K562 (cell line): ENCODE results near the gene ANKS4B. TPM values are rescaled to one million over a fixed set of nuclear protein-coding genes. Genes with fewer than 3 reads are reported as not detected.

ENCODE experiments used
- ATAC-seq: fragments of 200-7000 bp; cut with Tn5 transposase; 3 replicates; pipeline ENCODE4 v1.9.1; 2020; ENCODE audit warnings: moderate library complexity
- BruUV-seq: library from RNA; stranded (reverse); fragments of 400-500 nt; replicated peaks from 2 replicates; lab custom pipeline; 2021; lab: Mats Ljungman, UMichigan
- CTCF ChIA-PET: fragments of 300-600 bp; formaldehyde crosslinking; extraction: SDS; loops from one replicate; lab custom pipeline; 2021; ENCODE audit warnings: low intra/inter-chr PET ratio; lab: Yijun Ruan, JAX
- POLR2A ChIA-PET: fragments of 300-600, 350-650 bp; sonication (Branson Sonifier 250); formaldehyde crosslinking; extraction: SDS; loops from one replicate; lab custom pipeline; 2021; ENCODE audit warnings: antibody characterized with exemption, inconsistent platforms; lab: Yijun Ruan, JAX
- DNase-seq, 4 experiments: peaks; one replicate each; pipeline versions ENCODE4 v3.0.0 to v3.0.0-alpha.2; 2011 to 2018; ENCODE audit warnings: low spot score in 3 of 4, mixed read lengths in 3 of 4; ENCODE audit errors: extremely low read depth in 1 of 4
- FAIRE-seq: peaks from 2 replicates; lab custom pipeline; 2011; peaks lifted over from hg19 to GRCh38; lab: Jason Lieb, UNC
- H2AFZ ChIP-seq: 2 replicates; pipeline ENCODE4 v1.6.0; 2011; ENCODE audit warnings: low read depth, low read length, control low read depth, inconsistent platforms
- H3K27ac ChIP-seq: fragments of 200-600 bp; 3 replicates; pipeline ENCODE4 v1.8.0; 2011; ENCODE audit warnings: low read depth, mild to moderate bottlenecking, control low read depth, inconsistent platforms, low read length, moderate library complexity, mixed read lengths; ENCODE audit errors: extremely low read depth
- H3K27me3 ChIP-seq, 2 experiments: fragments of 300-600 bp in 1 of 2; 2 replicates in 1 of 2; 3 replicates in 1 of 2; pipeline versions ENCODE4 v1.6.0 to v1.8.0; 2011; ENCODE audit warnings: inconsistent platforms in 2 of 2, low read length in 2 of 2, mild to moderate bottlenecking in 1 of 2, mixed read lengths in 1 of 2, moderate library complexity in 1 of 2; ENCODE audit not compliant: control insufficient read depth in 2 of 2, insufficient read depth in 2 of 2
- H3K36me3 ChIP-seq: fragments of 300-600 bp; 3 replicates; pipeline ENCODE4 v1.8.0; 2011; ENCODE audit warnings: mild to moderate bottlenecking, low read length, inconsistent platforms; ENCODE audit not compliant: control insufficient read depth, insufficient read depth
- H3K4me1 ChIP-seq, 2 experiments: fragments of 200-600 bp in 1 of 2; replicated peaks in 1 of 2; 2 replicates in 1 of 2; 3 replicates in 1 of 2; pipeline versions ENCODE4 v1.5.1 to v1.8.0; 2011; ENCODE audit warnings: inconsistent platforms in 2 of 2, low read length in 2 of 2, mild to moderate bottlenecking in 1 of 2, mixed read lengths in 1 of 2, moderate library complexity in 1 of 2; ENCODE audit not compliant: control insufficient read depth in 2 of 2, insufficient read depth in 2 of 2
- H3K4me2 ChIP-seq: 2 replicates; pipeline ENCODE4 v1.6.1; 2011; ENCODE audit warnings: low read length, control low read depth, inconsistent platforms, mixed read lengths; ENCODE audit not compliant: insufficient read depth
- H3K4me3 ChIP-seq: fragments of 200-600 bp; sonication (generic), shearing (Covaris generic); 2 replicates; pipeline ENCODE4 v1.5.1; 2016; ENCODE audit warnings: control low read depth, inconsistent platforms
- H3K79me2 ChIP-seq: fragments of 200-600 bp; 3 replicates; pipeline ENCODE4 v1.8.0; 2011; ENCODE audit warnings: low read length, inconsistent platforms; ENCODE audit not compliant: control insufficient read depth, insufficient read depth
- H3K9ac ChIP-seq, 2 experiments: 2 replicates each; pipeline versions ENCODE4 v1.6.0 to v1.6.1; 2011; ENCODE audit warnings: low read depth in 2 of 2, low read length in 2 of 2, control low read depth in 1 of 2, inconsistent platforms in 1 of 2, mild to moderate bottlenecking in 1 of 2, mixed read lengths in 1 of 2; ENCODE audit not compliant: insufficient read depth in 1 of 2
- H3K9me1 ChIP-seq: one replicate; pipeline ENCODE4 v1.6.0; 2011; ENCODE audit warnings: inconsistent platforms, mild to moderate bottlenecking, low read length, moderate library complexity; ENCODE audit not compliant: control insufficient read depth, insufficient read depth
- H3K9me3 ChIP-seq: replicated peaks from 2 replicates; pipeline ENCODE4 v1.5.1; 2011; ENCODE audit warnings: low read depth, low read length, inconsistent platforms; ENCODE audit not compliant: control insufficient read depth, insufficient read depth
- H4K20me1 ChIP-seq: replicated peaks from 2 replicates; pipeline ENCODE4 v1.6.1; 2011; ENCODE audit warnings: low read length, inconsistent platforms, mixed read lengths; ENCODE audit not compliant: control insufficient read depth, insufficient read depth
- BRCA1 ChIP-seq, 2 experiments: fragments of 450-650 bp in 1 of 2; sonication (generic) in 1 of 2; formaldehyde crosslinking in 1 of 2; IDR thresholded peaks; 2 replicates each; pipeline versions ENCODE4 v1.5.0 to v1.6.1; 2017 to 2020; ENCODE audit warnings: mild to moderate bottlenecking in 1 of 2, missing genetic modification reagents in 1 of 2
- CEBPG ChIP-seq, 3 experiments: fragments of 200-800 bp in 1 of 3; sonication (Bioruptor generic) in 1 of 3; sonication (generic) in 1 of 3; formaldehyde crosslinking in 1 of 3; IDR thresholded peaks in 2 of 3; conservative IDR thresholded peaks in 1 of 3; 2 replicates each; pipeline versions ENCODE4 v1.6.1 to v1.8.0; 2016 to 2022; ENCODE audit warnings: missing compliant biosample characterization in 2 of 3, missing genetic modification characterization in 2 of 3, mild to moderate bottlenecking in 1 of 3, missing genetic modification reagents in 1 of 3
- DMBX1 ChIP-seq: fragments of 250-450 bp; sonication (Bioruptor Pico); IDR thresholded peaks from 2 replicates; pipeline ENCODE4 v1.8.0; 2022; ENCODE audit warnings: inconsistent platforms, mild to moderate bottlenecking, moderate library complexity, borderline replicate concordance
- RBBP5 ChIP-seq: fragments of 200-600 bp; sonication (generic); IDR thresholded peaks from 2 replicates; pipeline ENCODE4 v1.6.1; 2012; ENCODE audit warnings: borderline replicate concordance, mild to moderate bottlenecking, low read length, control low read depth, inconsistent platforms; ENCODE audit not compliant: insufficient read depth, poor library complexity, severe bottlenecking
- WGBS: fragments of 100-300 bp; shearing (Covaris generic); methylation state at CpG from one replicate; pipeline ENCODE4 v1.1.6; 2016; ENCODE audit warnings: low coverage, mixed read lengths; ENCODE audit not compliant: insufficient coverage; ENCODE audit errors: missing lambda C conversion rate; 5-methylcytosine and 5-hydroxymethylcytosine counted together
- in situ Hi-C: fragments of 300-500 bp; cut with MboI; formaldehyde crosslinking; loops from 4 replicates; pipeline ENCODE4 v1.15.0; 2018; ENCODE audit warnings: inconsistent platforms, mixed read lengths
- intact Hi-C: fragments of 100-400 bp; cut with micrococcal nuclease; formaldehyde crosslinking; loops from 2 replicates; pipeline ENCODE4 v1.14.2; 2022
- polyA plus RNA-seq, 8 experiments: library from polyadenylated mRNA; depleted of rRNA in 4 of 8; stranded (reverse) in 5 of 8; unstranded in 3 of 8; fragments of >200 nt; fragmentation: Nextera tagmentation in 2 of 8; fragmentation: Illumina TruSeq in 1 of 8; extraction: Ambion mirVana in 2 of 8; extraction: Trizol in 1 of 8; gene quantifications; 2 replicates each; pipeline versions ENCODE4 v1.2.1 to v1.2.3, GENCODE V29; 2011 to 2014; ENCODE audit warnings: inconsistent platforms in 1 of 8, missing spikeins in 1 of 8
- total RNA-seq, 7 experiments: library from RNA; depleted of rRNA in 6 of 7; stranded (reverse); fragments of >200 nt in 6 of 7; fragmentation: Illumina TruSeq in 2 of 7; extraction: Trizol in 2 of 7; gene quantifications; 2 replicates each; pipeline versions ENCODE4 v1.2.1 to v1.2.3, GENCODE V29; 2011 to 2021; ENCODE audit warnings: low replicate concordance in 1 of 7

The ANKS4B gene
- total and polyA plus RNA-seq, 9 of the 15 experiments (the other 6 are each of a cell fraction or from before 2014, with no cell fraction given), result not detected

GRCh38 chr16:21189311-21189710, 44.2 kb upstream of the ANKS4B start:
- 17% methylated on average over 5 of the region's 5 CpGs for WGBS
- intact Hi-C loops, result loop anchor here (2.0 to 10.0 kb wide), 2 partner anchors 89 to 1135 kb away; partner anchors contain the start of gene CRYM
- no peak for TF ChIP-seq RBBP5
- no peak for TF ChIP-seq CEBPG (CRISPR knock-in tag; IDR thresholded peaks at IDR 0.05)
- TF ChIP-seq CEBPG (tag; conservative IDR thresholded peaks at IDR 0.05 in 1 of 2, IDR thresholded peaks at IDR 0.05 in 1 of 2), result 0 out of 4 replicates have a peak, but pooled peaks of 1 of the 2 experiments have one; percentile 23
- TF ChIP-seq BRCA1 (IDR thresholded peaks at IDR 0.05), result no peak
- TF ChIP-seq BRCA1 (CRISPR knock-in tag; IDR thresholded peaks at IDR 0.05), result no peak
- TF ChIP-seq DMBX1 (CRISPR knock-in tag), result no peak
- Histone ChIP-seq H3K79me2 (no peaks in the 10 kb centered on the region), H3K9ac (0 out of 4 replicates have a peak overlapping the region, but pooled peaks of 1 of the 2 experiments have one; percentile 3), H3K36me3 (no peaks in the 10 kb centered on the region), H3K27ac (no peak overlapping the region), H2AFZ (no peak overlapping the region), H3K4me2 (no peak overlapping the region), H3K4me3 (no peak overlapping the region), H3K9me1 (no peaks in the 10 kb centered on the region), H4K20me1 (peaks cover 3% of the 10 kb centered on the region; the same call in 1 of the 2 replicates), H3K4me1 (peaks cover 5 to 8% of the 10 kb centered on the region in 2 experiments; a peak in 3 of 5 replicates), H3K27me3 (peaks cover 2 to 6% of the 10 kb centered on the region in 2 experiments; a peak in 2 of 5 replicates), H3K9me3 (no peaks in the 10 kb centered on the region)
- FAIRE-seq (no peak), ATAC-seq (peak; percentile 15; the same call in 2 of the 3 replicates), DNase-seq (peak in 1 of 4 experiments; percentile 18)
- POLR2A ChIA-PET, result interaction anchor here (0.8 to 1.5 kb wide), 3 partner anchors 11 to 111 kb away, joined by 3 to 6 read pairs (median 5); no protein-coding TSS in a partner anchor
- in situ Hi-C loops, result loop anchor here (5.0 to 10.0 kb wide), 2 partner anchors 108 to 1505 kb away; no protein-coding TSS in a partner anchor
- BruUV-seq, result no TSS peak
- CTCF ChIA-PET, result interaction anchor here (0.6 to 3.1 kb wide), 5 partner anchors 89 to 415 kb away, joined by 3 to 27 read pairs (median 4); partner anchors contain the start of gene CRYM
